HG03378 (cell line): Measurements from ENCODE around the gene MEF2D.

Source experiments
- ATAC-seq: cut with Tn5 transposase; IDR thresholded peaks from one replicate; pipeline ENCODE4 v1.9.1; 2021; ENCODE audit warnings: mild to moderate bottlenecking, moderate library complexity; ENCODE audit not compliant: unreplicated experiment

The MEF2D gene

DNA sequence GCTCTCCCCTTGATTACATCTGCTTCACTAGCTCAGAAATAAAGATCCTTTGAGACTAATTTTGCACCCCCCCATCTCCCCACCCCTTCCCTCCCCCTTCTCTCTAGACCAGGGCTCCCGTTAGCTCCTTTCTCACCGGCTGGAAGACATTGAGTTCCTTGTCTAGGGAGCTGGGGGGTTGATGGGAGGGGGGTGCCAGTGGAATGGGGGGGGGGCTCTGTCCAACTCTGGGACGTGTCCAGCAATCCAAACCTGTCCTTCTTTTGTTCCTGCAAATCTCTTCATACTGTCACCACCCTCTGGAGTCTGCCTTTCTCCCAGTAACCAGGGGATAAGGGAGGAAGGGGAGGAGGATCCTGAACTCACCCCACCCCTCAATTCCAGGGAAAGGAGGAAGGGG is 69.7 kb downstream of the MEF2D start:
- ATAC-seq, result no peak

GRCh38 chr1:156430303-156430702 is 70.3 kb downstream of the MEF2D start:
- ATAC-seq, result no peak

- no peak for ATAC-seq
These were observed 71.1 kb downstream of the MEF2D start for GRCh38 chr1:156429313-156430060.

- ATAC-seq, result no peak
These were observed 71.8 kb downstream of the MEF2D start for GRCh38 chr1:156428746-156429288.

DNA sequence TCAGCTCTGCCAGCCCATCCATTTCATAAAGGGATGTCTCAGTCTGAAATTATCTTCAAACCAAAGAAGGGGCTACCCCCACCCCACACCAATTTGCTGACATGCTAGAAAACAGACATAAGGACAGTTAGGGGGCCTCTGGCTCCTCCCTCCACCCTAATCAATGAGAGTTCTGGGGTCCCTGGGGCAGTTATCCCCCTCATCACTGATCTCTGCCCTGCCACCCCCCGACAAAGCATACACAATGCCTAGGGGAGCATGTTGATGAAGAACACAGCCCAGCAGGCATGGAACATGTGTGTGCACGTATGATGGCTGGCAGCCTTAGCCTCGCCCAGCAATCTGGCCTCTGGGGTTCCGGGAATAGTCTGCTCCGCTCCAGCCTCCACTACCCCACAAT is 72.6 kb downstream of the MEF2D start:
- no peak for ATAC-seq

- no peak for ATAC-seq
These were observed 74.6 kb downstream of the MEF2D start for GRCh38 chr1:156425943-156426342.

GRCh38 chr1:156424806-156425432 is 75.7 kb downstream of the MEF2D start:
- ATAC-seq, result no peak

GRCh38 chr1:156423422-156424352 is 76.9 kb downstream of the MEF2D start:
- ATAC-seq, result no peak

DNA sequence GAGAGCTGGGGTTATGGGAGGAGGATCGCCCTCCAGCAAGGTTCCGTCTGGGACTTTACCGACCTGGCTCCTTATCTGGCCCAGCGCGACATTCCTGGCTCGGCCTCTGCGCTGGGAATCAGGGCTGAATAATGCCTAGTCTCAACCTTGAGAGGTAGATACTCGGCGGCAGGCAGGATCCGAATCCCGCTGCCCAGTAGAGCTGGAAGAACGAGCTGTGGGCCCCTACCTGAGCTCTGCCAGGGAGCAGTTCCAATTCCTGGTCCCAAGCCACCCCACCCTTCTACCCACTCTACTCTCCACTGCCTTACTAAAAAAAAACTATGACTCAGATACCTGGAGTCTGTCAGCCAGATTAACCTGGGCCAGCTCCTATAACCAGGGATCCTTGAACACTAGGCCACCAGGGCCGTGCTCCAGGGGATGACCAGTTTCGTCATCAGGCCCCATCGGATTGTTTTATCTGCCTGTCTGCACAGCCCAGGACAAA is 77.9 kb downstream of the MEF2D start:
- no peak for ATAC-seq

GRCh38 chr1:156421939-156422601 is 78.5 kb downstream of the MEF2D start:
- no peak for ATAC-seq

DNA sequence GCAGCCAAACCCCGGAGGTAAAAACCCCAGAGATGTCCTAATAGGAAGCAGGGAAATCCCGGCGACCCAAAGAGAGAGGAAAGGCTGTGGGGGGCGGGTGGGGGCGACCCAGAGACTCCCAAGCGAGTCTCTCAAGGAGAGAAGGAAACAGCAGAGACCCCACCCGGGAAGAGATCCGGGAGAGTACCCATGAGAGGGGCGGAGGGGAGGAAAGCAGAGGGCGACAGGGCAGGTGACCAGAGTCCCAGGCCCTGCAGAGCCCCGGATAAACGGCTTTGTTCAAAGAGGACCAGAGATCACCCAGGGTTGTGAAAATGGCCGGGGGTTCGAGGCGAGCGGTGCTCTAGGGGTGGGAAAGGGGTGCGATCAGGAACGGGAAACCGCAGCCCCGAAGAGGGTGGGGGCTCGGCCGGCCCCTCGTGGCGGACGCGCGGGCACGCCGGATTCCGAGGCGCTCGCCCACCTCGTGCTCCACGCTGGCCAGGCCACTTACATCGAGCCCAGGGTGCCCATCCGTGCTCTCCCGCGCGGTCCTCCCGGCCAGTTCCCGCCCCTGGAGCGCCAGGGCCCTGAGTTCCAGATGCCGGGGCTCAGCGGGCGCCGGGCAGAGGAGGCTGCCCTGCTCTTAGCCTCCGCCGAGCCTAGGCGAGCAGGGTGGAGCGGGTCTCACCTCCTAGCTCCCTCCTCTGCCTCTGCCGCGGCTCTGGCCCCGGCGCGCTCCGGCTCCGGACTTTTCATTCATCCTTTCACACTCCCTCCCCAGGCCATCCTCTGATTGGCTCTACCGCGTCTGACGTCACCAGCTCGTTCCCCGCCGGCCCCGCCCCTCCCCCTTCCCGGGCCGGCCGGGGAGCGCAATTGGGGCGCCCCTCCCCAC is 79.3 kb downstream of the MEF2D start:
- peak; percentile 64 for ATAC-seq

DNA sequence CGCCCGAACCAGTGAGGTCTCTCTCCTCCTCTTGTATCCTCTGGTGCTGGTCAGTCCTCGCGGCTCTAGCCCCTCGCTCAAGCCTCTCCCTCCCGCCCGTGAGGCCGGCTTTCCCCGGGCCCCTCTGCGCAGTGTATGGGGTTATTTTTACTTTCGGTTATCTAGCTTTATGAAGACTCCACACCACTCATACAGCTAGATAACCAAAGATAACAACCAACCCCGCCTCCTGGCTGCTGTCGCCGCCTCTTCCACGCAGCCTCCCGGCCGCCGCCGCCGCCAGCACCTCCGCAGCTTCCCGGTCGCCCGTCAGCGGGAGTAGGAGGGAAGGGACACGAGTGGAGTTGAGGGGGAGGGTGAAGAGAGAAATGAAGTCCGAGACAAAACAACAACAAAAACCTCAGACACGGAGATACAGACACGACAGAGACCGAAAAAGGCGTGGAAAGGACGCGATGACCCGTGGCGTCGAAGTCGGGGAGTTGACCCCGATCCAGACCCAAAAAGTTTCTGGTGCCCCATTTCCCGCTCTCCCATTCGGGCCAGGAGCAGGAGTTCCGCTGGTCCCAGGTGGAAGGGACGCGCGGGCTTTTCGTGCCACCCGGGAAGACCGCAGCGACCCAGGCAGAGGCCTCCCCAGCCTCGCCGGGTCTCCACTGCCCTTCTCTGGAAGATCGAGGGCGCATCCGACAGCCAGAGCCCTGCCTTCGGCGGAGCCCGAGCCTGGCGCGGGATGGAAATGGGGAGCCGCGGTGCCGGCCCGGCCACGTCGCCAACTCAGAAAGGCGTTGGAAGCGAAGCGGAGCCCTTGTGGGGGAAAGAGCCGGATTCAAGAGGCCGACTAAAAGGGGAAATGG is 80.1 kb downstream of the MEF2D start:
- no peak for ATAC-seq

DNA sequence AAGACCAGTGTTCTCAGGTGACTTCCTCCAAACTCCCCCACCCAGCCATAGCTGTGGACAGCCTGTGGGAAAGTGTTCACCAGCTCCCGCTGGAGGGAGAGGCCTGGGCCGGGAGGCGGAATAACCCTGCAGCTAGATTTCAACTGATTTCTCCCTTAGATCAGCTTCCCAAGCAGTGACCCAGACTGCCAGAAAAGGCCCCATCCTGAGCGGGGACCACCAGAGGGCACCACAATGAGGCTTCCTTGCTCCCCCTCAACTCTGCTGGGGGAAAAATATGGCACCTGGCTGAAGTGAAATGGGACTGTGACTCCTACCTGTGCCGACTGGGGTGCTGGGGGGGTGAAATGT is 80.7 kb downstream of the MEF2D start:
- ATAC-seq, result no peak

- ATAC-seq, result no peak
These were observed 82.0 kb downstream of the MEF2D start for GRCh38 chr1:156418416-156419070.

DNA sequence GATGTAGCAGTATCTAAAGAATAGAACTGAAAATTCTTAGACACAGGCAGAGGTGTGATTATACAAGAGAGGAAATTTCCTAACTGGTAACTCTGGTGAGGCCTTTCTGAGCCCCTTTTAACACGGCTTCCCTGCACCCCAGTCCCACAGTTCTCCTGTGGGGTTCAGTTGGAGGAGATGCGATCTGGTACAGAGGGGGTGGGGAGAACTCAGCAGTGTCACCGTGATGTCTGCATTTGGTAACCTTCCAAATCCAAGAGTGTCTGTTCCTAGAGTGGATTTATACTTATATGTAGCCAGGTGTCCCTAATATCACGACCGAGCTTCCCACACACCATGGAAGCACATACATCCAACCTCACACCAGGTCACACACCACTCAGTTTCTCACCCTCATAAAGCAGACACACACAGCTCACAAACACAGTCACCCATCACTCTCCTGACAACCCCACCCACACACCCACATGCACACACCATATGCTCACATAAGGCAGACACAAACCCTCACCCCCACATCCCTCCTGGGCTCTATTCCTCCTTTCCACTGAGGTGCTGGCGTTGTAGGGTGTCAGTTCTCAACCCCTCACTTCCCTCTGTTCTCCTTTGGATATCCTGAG is 83.1 kb downstream of the MEF2D start:
- ATAC-seq, result no peak

GRCh38 chr1:156416993-156417392 is 83.6 kb downstream of the MEF2D start:
- ATAC-seq, result no peak

- no peak for ATAC-seq
These were observed 86.0 kb downstream of the MEF2D start for GRCh38 chr1:156414461-156415064.
